HepG2 (cell line): ENCODE data around the gene CCBE1. TPM values are rescaled to one million over a fixed set of nuclear protein-coding genes. Genes with fewer than 3 reads are reported as not detected.

Experiments
- ATAC-seq: fragments of 200-7000 bp; cut with Tn5 transposase; 3 replicates; pipeline ENCODE4 v1.9.1; 2020; ENCODE audit warnings: mild to moderate bottlenecking, moderate library complexity
- BruUV-seq: library from RNA; stranded (reverse); fragments of 400-500 nt; replicated peaks from 2 replicates; lab custom pipeline; 2021; lab: Mats Ljungman, UMichigan
- CTCF ChIA-PET: fragments of 300-600 bp; formaldehyde crosslinking; extraction: SDS; loops from one replicate; lab custom pipeline; 2021; ENCODE audit warnings: low total read pairs, inconsistent platforms, low intra/inter-chr PET ratio; lab: Yijun Ruan, JAX
- POLR2A ChIA-PET: fragments of 350-600 bp; sonication (Branson Sonifier 250); formaldehyde crosslinking; loops from one replicate; lab custom pipeline; 2020; ENCODE audit warnings: antibody characterized with exemption, inconsistent platforms; lab: Yijun Ruan, JAX
- DNase-seq: peaks from one replicate; pipeline ENCODE4 v3.0.0-alpha.2; 2015; ENCODE audit warnings: low spot score
- FAIRE-seq: peaks from 3 replicates; lab custom pipeline; 2011; peaks lifted over from hg19 to GRCh38; lab: Jason Lieb, UNC
- H2AFZ ChIP-seq: one replicate; pipeline ENCODE4 v1.6.1; 2011; ENCODE audit warnings: low read length, inconsistent platforms
- H3K27ac ChIP-seq: fragments of 300-600 bp; 3 replicates; pipeline ENCODE4 v1.8.0; 2011; ENCODE audit warnings: mixed run types, mild to moderate bottlenecking, mixed read lengths, low read length, inconsistent platforms; ENCODE audit not compliant: insufficient read depth; ENCODE audit errors: extremely low read length
- H3K27me3 ChIP-seq, 2 experiments: fragments of 200-600 bp in 1 of 2; 2 replicates in 1 of 2; 3 replicates in 1 of 2; pipeline versions ENCODE4 v1.6.0 to v1.8.0; 2011; ENCODE audit warnings: low read length in 2 of 2, mild to moderate bottlenecking in 2 of 2, moderate library complexity in 2 of 2, inconsistent platforms in 1 of 2; ENCODE audit not compliant: insufficient read depth in 2 of 2, control insufficient read depth in 1 of 2
- H3K36me3 ChIP-seq, 2 experiments: fragments of 200-600 bp in 1 of 2; replicated peaks in 1 of 2; 2 replicates in 1 of 2; 3 replicates in 1 of 2; pipeline versions ENCODE4 v1.5.1 to v1.8.0; 2011; ENCODE audit warnings: low read length in 2 of 2, inconsistent platforms in 1 of 2; ENCODE audit not compliant: insufficient read depth in 2 of 2, control insufficient read depth in 1 of 2
- H3K4me1 ChIP-seq: 2 replicates; pipeline ENCODE4 v1.5.1; 2012; ENCODE audit warnings: low read length, inconsistent platforms; ENCODE audit not compliant: insufficient read depth
- H3K4me2 ChIP-seq: 2 replicates; pipeline ENCODE4 v1.6.0; 2011; ENCODE audit warnings: low read depth, low read length, inconsistent platforms
- H3K4me3 ChIP-seq, 3 experiments: fragments of 200-600 bp in 1 of 3; sonication (generic), shearing (Covaris generic) in 1 of 3; replicated peaks in 1 of 3; 2 replicates each; pipeline ENCODE4 v1.5.1; 2011 to 2016; ENCODE audit warnings: low read length in 3 of 3, inconsistent platforms in 2 of 3, low read depth in 2 of 3, mild to moderate bottlenecking in 2 of 3, control low read depth in 1 of 3, mixed read lengths in 1 of 3; ENCODE audit not compliant: insufficient read depth in 1 of 3
- H3K79me2 ChIP-seq: one replicate; pipeline ENCODE4 v1.6.1; 2011; ENCODE audit warnings: low read length, inconsistent platforms; ENCODE audit not compliant: insufficient read depth
- H3K9ac ChIP-seq: 2 replicates; pipeline ENCODE4 v1.6.0; 2011; ENCODE audit warnings: mild to moderate bottlenecking, low read depth, low read length, inconsistent platforms; ENCODE audit not compliant: insufficient read depth
- H3K9me3 ChIP-seq: 2 replicates; pipeline ENCODE4 v1.5.1; 2012; ENCODE audit warnings: mild to moderate bottlenecking, low read length
- H4K20me1 ChIP-seq: 2 replicates; pipeline ENCODE4 v1.6.0; 2011; ENCODE audit warnings: inconsistent platforms, mild to moderate bottlenecking, low read length, moderate library complexity; ENCODE audit not compliant: insufficient read depth
- DNMT1 ChIP-seq: sonication (generic); formaldehyde crosslinking; IDR thresholded peaks from 2 replicates; pipeline ENCODE4 v1.5.1; 2020; ENCODE audit warnings: mild to moderate bottlenecking, missing genetic modification reagents
- ELK4 ChIP-seq: sonication (generic); formaldehyde crosslinking; IDR thresholded peaks from 2 replicates; pipeline ENCODE4 v1.9.0; 2021; ENCODE audit warnings: missing genetic modification reagents, borderline replicate concordance
- HOXA5 ChIP-seq: sonication (generic); formaldehyde crosslinking; IDR thresholded peaks from 2 replicates; pipeline ENCODE4 v1.4.0; 2020; ENCODE audit warnings: missing genetic modification reagents
- MAFF ChIP-seq: IDR thresholded peaks from 2 replicates; pipeline ENCODE4 v1.6.1; 2011; ENCODE audit warnings: low read depth, low read length, improper control_type of control experiment
- MAFK ChIP-seq, 2 experiments: IDR thresholded peaks in 1 of 2; conservative IDR thresholded peaks in 1 of 2; 2 replicates each; pipeline ENCODE4 v1.6.1; 2011; ENCODE audit warnings: improper control_type of control experiment in 2 of 2, low read length in 2 of 2
- NFAT5 ChIP-seq: sonication (generic); formaldehyde crosslinking; IDR thresholded peaks from 2 replicates; pipeline ENCODE4 v1.4.0; 2020; ENCODE audit warnings: missing genetic modification reagents
- PHB2 ChIP-seq: fragments of 450-650 bp; IDR thresholded peaks from 2 replicates; pipeline ENCODE4 v1.6.1; 2018; ENCODE audit not compliant: partially characterized antibody
- ZNF749 ChIP-seq: sonication (generic); formaldehyde crosslinking; IDR thresholded peaks from 2 replicates; pipeline ENCODE4 v1.8.0; 2022; ENCODE audit warnings: mild to moderate bottlenecking, missing genetic modification reagents, moderate library complexity, borderline replicate concordance
- WGBS: methylation state at CpG from one replicate; pipeline ENCODE4 v1.1.6; 2017; ENCODE audit warnings: low lambda C conversion rate; 5-methylcytosine and 5-hydroxymethylcytosine counted together
- in situ Hi-C: cut with HindIII; loops from 2 replicates; pipeline ENCODE4 v1.10.0; 2017; ENCODE audit warnings: low pct_unique_long_range_greater_than_20kb; ENCODE audit not compliant: extremely low pct_ligation_motif_present
- intact Hi-C: fragments of 100-400 bp; cut with micrococcal nuclease; formaldehyde crosslinking; loops from one replicate; pipeline ENCODE4 v1.10.0; 2022; ENCODE audit not compliant: unreplicated experiment
- polyA plus RNA-seq, 8 experiments: library from polyadenylated mRNA; depleted of rRNA in 3 of 8; stranded (reverse) in 7 of 8; unstranded in 1 of 8; fragments of >200 nt; fragmentation: Illumina TruSeq in 4 of 8; extraction: Trizol in 4 of 8; gene quantifications; 2 replicates each; pipeline versions ENCODE4 v1.2.1 to v1.2.3, GENCODE V29; 2011 to 2016; ENCODE audit warnings: low read depth in 4 of 8, missing spikeins in 1 of 8, mixed read lengths in 1 of 8; ENCODE audit not compliant: insufficient read depth in 1 of 8
- total RNA-seq, 5 experiments: library from RNA; depleted of rRNA; stranded (reverse); fragments of >200 nt; fragmentation: Illumina TruSeq; extraction: Trizol; gene quantifications; 2 replicates each; pipeline ENCODE4 v1.2.3, GENCODE V29; 2016; ENCODE audit warnings: low read depth in 1 of 5

CCBE1 gene
- total and polyA plus RNA-seq, 2 of the 13 experiments (the other 11 are each of a cell fraction or from before 2014, with no cell fraction given): not detected

GRCh38 chr18:59592624-59593023 is 104.6 kb downstream of the CCBE1 start:
- no TSS peak for BruUV-seq
- Histone ChIP-seq H4K20me1 (no peaks in the 10 kb centered on the region), H3K36me3 (no peaks in the 10 kb centered on the region), H3K27ac (no peak overlapping the region), H3K79me2 (no peaks in the 10 kb centered on the region), H3K27me3 (peaks cover 0 to 10% of the 10 kb centered on the region in 2 experiments; a peak in 2 of 5 replicates), H3K4me2 (no peak overlapping the region), H2AFZ (no peak overlapping the region), H3K4me3 (no peak overlapping the region), H3K9me3 (no peaks in the 10 kb centered on the region), H3K4me1 (no peaks in the 10 kb centered on the region), H3K9ac (no peak overlapping the region)
- ATAC-seq (no peak), DNase-seq (no peak), FAIRE-seq (no peak)
- CTCF ChIA-PET: no interaction called here
- 16% methylated on average over 3 of the region's 3 CpGs for WGBS
- in situ Hi-C loops: no loop called here
- intact Hi-C loops: no loop called here
- POLR2A ChIA-PET: no interaction called here
- no peak for TF ChIP-seq HOXA5 (CRISPR knock-in tag)
- no peak for TF ChIP-seq NFAT5 (CRISPR knock-in tag)
- no peak for TF ChIP-seq ZNF749 (CRISPR knock-in tag)
- TF ChIP-seq PHB2: no peak
- TF ChIP-seq MAFF: peak; percentile 91
- peak; percentile 90 to 95 for TF ChIP-seq MAFK (conservative IDR thresholded peaks at IDR 0.05 in 1 of 2, IDR thresholded peaks at IDR 0.05 in 1 of 2; ENCODE audit: low read length in 2 of 2)
- no peak for TF ChIP-seq ELK4
- TF ChIP-seq DNMT1 (CRISPR knock-in tag): no peak
